ENCODE measurements around the gene ABCC11.

ABCC11 gene

DNA sequence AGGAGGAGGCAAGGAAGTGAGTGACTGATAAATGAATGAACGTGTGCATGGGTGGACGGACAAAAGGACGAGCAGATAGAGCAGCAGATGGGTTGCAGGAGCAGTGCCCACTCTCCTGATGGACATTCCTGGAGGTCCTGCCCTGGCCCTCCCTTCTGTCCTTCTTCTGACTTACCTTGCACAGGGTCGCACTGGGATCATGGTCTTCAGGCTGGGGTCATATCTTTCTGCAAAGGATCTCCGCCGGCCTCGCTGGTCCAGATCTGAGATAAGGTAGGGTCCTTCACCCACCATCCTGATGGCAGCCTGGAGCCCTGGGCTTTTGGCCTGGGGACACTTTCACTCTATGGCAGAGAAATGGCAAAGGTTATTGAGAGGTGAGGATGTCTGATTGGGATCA, 101.2 kb downstream of the ABCC11 start:
- H3K36me3 ChIP-seq (ENCODE audit: insufficient read depth, low read length), result no peaks in the 10 kb centered on the region
- no peaks in the 10 kb centered on the region for H3K9me3 ChIP-seq (ENCODE audit: low read depth, low read length)
- DNase-seq (ENCODE audit: low read depth, low spot score), result no peak
- no peak overlapping the region for H3K4me3 ChIP-seq
- H3K27ac ChIP-seq, result no peak overlapping the region
- no peak overlapping the region for H3K9ac ChIP-seq (ENCODE audit: insufficient read length)
- TF ChIP-seq EZH2 (IDR thresholded peaks at IDR 0.05), result no peak
- no peak for TF ChIP-seq FOXP2 (optimal IDR thresholded peaks at IDR 0.05; ENCODE audit: control extremely low read depth, extremely low read length, insufficient read depth)
- no peak for TF ChIP-seq POLR2AphosphoS5 (IDR thresholded peaks at IDR 0.05; ENCODE audit: borderline replicate concordance, low read depth, low read length)

DNA sequence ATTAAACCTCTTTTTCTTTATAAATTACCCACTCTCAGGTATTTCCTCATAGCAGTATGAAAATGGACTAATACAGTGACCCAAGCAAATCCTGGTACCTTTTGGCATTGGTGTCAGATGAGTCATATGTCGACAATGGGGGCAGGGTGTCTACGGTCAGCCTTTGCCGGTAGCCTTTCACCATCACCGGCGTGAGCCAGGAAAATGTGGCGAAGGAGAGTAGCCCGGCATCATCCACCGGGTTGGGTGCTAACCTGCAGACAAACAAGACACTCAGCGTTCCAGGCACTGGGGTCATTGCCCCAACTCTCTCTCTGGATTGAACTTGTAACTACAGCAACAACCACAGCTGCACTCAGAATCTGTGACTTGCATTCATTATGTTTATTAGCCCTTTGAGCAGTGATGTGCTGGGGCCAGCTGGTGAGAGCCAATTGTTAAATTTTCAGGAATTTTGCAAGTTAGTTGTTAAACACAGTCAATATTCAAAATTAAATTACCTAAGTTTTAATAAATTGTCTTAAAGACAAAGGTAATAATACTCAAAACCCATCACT, 103.4 kb downstream of the ABCC11 start:
- Histone ChIP-seq H3K4me3 (no peak overlapping the region), H3K27ac (no peak overlapping the region), H3K9me3 (ENCODE audit: low read depth, low read length) (no peaks in the 10 kb centered on the region), H3K9ac (ENCODE audit: insufficient read length) (no peak overlapping the region), H3K36me3 (ENCODE audit: insufficient read depth, low read length) (no peaks in the 10 kb centered on the region)
- DNase-seq (ENCODE audit: low read depth, low spot score), result no peak
- TF ChIP-seq POLR2AphosphoS5 (IDR thresholded peaks at IDR 0.05; ENCODE audit: borderline replicate concordance, low read depth, low read length), result no peak
- TF ChIP-seq EZH2 (IDR thresholded peaks at IDR 0.05), result no peak
- TF ChIP-seq FOXP2 (optimal IDR thresholded peaks at IDR 0.05; ENCODE audit: control extremely low read depth, extremely low read length, insufficient read depth), result no peak

DNA sequence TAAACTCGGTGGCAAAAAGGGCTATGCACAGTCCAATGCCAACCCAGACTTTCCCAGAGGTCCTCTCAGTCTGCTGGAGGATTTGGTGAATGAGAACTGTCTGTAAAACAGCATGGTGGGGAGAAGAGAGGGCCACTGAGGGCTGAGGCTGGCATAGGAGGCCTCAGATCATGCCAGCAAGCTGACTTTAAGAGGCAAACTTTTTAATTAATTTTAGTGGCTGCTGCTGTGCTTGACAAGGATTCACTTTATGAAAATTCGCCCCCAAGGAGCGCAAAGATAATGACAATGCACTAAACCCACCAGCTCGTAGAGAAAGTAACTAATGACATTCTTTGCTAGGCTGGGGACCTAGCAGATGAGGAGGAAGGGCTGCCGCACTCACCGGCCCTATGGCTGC, 106.5 kb downstream of the ABCC11 start:
- H3K27ac ChIP-seq, result no peak overlapping the region
- no peaks in the 10 kb centered on the region for H3K36me3 ChIP-seq (ENCODE audit: insufficient read depth, low read length)
- TF ChIP-seq EZH2 (IDR thresholded peaks at IDR 0.05) (no peak), POLR2AphosphoS5 (IDR thresholded peaks at IDR 0.05; ENCODE audit: borderline replicate concordance, low read depth, low read length) (no peak), FOXP2 (optimal IDR thresholded peaks at IDR 0.05; ENCODE audit: control extremely low read depth, extremely low read length, insufficient read depth) (no peak)
- no peak for DNase-seq (ENCODE audit: low read depth, low spot score)
- H3K9ac ChIP-seq (ENCODE audit: insufficient read length), result no peak overlapping the region
- no peak overlapping the region for H3K4me3 ChIP-seq
- no peaks in the 10 kb centered on the region for H3K9me3 ChIP-seq (ENCODE audit: low read depth, low read length)

DNA sequence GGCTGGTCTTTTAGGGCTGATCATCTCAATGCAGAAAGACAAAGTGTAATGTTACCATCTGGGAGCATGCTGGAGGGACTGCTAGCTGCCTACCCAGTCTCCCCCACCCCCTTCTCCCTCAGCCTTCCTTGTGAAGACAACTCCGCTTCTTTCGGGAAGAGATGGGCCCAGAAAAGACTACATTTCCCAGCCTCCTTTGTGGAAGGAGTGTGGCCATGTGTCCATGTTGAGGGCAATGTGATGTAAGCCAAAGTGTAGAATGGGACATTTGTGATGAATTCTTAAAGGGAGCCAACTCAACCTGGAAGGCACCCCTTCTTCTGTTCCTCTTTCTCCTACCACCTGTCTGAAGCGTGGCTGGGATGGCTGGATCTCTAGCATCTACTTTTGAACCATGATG, 107.8 kb downstream of the ABCC11 start:
- Histone ChIP-seq H3K9me3 (ENCODE audit: low read depth, low read length) (no peaks in the 10 kb centered on the region), H3K27ac (no peak overlapping the region), H3K9ac (ENCODE audit: insufficient read length) (no peak overlapping the region), H3K4me3 (no peak overlapping the region), H3K36me3 (ENCODE audit: insufficient read depth, low read length) (no peaks in the 10 kb centered on the region)
- TF ChIP-seq EZH2 (IDR thresholded peaks at IDR 0.05) (no peak), FOXP2 (optimal IDR thresholded peaks at IDR 0.05; ENCODE audit: control extremely low read depth, extremely low read length, insufficient read depth) (no peak), POLR2AphosphoS5 (IDR thresholded peaks at IDR 0.05; ENCODE audit: borderline replicate concordance, low read depth, low read length) (no peak)
- no peak for DNase-seq (ENCODE audit: low read depth, low spot score)

DNA sequence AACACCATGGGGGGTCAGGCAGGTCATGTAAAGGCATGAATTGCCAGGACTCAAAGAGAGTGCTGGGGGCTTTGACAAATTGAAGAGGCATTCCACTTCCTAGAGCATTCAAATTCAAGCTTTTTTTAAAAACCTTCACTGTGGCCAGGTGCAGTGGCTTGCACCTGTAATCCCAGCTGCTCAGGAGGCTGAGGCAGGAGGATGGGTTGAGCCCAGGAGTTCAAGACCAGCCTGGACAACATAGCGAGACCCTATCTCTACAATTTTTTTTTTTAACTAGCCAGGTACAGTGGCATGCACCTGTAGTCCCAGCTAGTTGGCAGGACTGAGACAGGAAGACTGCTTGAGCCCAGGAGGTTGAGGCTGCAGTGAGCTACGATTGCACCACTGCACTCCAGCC, 108.8 kb downstream of the ABCC11 start:
- DNase-seq (ENCODE audit: low read depth, low spot score), result no peak
- Histone ChIP-seq H3K4me3 (no peak overlapping the region), H3K9me3 (ENCODE audit: low read depth, low read length) (no peaks in the 10 kb centered on the region), H3K36me3 (ENCODE audit: insufficient read depth, low read length) (no peaks in the 10 kb centered on the region), H3K27ac (no peak overlapping the region), H3K9ac (ENCODE audit: insufficient read length) (no peak overlapping the region)
- TF ChIP-seq POLR2AphosphoS5 (IDR thresholded peaks at IDR 0.05; ENCODE audit: borderline replicate concordance, low read depth, low read length) (no peak), FOXP2 (optimal IDR thresholded peaks at IDR 0.05; ENCODE audit: control extremely low read depth, extremely low read length, insufficient read depth) (no peak), EZH2 (IDR thresholded peaks at IDR 0.05) (no peak)

DNA sequence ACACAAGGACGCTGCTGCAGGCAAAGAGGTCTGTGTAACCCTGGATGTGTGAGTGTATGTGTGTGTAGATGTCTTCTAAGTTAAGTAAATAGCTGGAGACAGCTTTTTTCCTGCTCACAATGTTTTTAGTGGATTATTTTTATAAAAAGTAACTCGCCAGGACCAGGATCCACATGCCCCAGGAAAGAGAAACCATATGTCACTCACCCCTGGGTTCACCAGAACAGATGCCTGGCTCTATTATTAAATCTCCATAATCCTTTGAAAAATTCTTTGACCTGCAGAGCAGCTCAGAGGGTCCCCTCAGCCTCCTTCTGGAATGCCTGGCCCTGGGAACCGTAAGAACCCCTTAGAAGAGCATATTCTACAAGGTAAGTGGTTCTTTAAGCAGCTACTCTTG, 109.5 kb downstream of the ABCC11 start:
- TF ChIP-seq POLR2AphosphoS5 (IDR thresholded peaks at IDR 0.05; ENCODE audit: borderline replicate concordance, low read depth, low read length), result no peak
- no peak for TF ChIP-seq EZH2 (IDR thresholded peaks at IDR 0.05)
- TF ChIP-seq FOXP2 (optimal IDR thresholded peaks at IDR 0.05; ENCODE audit: control extremely low read depth, extremely low read length, insufficient read depth), result no peak
- H3K9me3 ChIP-seq (ENCODE audit: low read depth, low read length), result no peaks in the 10 kb centered on the region
- no peak for DNase-seq (ENCODE audit: low read depth, low spot score)
- no peak overlapping the region for H3K9ac ChIP-seq (ENCODE audit: insufficient read length)
- no peak overlapping the region for H3K27ac ChIP-seq
- no peaks in the 10 kb centered on the region for H3K36me3 ChIP-seq (ENCODE audit: insufficient read depth, low read length)
- H3K4me3 ChIP-seq, result no peak overlapping the region

DNA sequence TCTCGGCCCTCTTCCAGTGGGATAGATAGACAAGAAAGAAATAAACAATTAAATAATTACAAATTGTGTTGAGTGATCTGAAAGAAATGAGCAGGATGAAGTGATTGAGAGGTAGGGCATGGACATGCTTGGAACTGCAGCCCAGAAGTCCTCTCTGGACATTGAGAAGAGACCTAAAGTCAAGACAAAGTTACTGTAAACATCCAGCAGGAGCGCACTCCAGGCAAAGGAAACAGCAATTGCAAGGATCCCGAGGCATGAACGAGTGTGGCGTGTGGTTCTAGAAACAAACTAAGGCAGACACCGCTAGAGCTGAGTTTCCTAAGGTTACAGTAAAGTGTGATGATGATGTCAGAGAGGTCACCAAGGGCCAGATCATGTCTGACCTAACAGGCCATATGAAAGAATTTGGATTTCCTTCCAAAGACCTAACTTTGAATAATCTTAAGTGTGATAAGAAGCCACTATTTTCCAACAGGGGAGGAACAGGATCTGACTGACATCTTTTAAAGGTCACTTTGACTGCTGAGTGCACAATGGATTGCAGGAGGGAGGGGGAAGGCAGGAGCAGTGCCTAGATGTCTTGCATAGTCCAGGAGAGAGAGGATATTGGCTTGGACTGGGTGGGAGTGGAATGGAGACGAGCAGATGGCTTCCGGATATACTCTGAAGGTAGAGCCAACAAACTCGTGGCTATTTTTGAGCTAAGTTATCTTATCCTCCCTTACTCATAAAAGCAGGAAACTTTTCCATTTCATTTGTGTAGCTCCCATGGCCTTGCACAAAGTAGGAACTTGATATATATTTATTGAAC, 110.6 kb downstream of the ABCC11 start:
- DNase-seq (ENCODE audit: low read depth, low spot score), result no peak
- TF ChIP-seq FOXP2 (optimal IDR thresholded peaks at IDR 0.05; ENCODE audit: control extremely low read depth, extremely low read length, insufficient read depth), result no peak
- TF ChIP-seq EZH2 (IDR thresholded peaks at IDR 0.05), result no peak
- TF ChIP-seq POLR2AphosphoS5 (IDR thresholded peaks at IDR 0.05; ENCODE audit: borderline replicate concordance, low read depth, low read length), result no peak
- Histone ChIP-seq H3K4me3 (no peak overlapping the region), H3K9ac (ENCODE audit: insufficient read length) (no peak overlapping the region), H3K27ac (no peak overlapping the region), H3K36me3 (ENCODE audit: insufficient read depth, low read length) (no peaks in the 10 kb centered on the region), H3K9me3 (ENCODE audit: low read depth, low read length) (no peaks in the 10 kb centered on the region)

DNA sequence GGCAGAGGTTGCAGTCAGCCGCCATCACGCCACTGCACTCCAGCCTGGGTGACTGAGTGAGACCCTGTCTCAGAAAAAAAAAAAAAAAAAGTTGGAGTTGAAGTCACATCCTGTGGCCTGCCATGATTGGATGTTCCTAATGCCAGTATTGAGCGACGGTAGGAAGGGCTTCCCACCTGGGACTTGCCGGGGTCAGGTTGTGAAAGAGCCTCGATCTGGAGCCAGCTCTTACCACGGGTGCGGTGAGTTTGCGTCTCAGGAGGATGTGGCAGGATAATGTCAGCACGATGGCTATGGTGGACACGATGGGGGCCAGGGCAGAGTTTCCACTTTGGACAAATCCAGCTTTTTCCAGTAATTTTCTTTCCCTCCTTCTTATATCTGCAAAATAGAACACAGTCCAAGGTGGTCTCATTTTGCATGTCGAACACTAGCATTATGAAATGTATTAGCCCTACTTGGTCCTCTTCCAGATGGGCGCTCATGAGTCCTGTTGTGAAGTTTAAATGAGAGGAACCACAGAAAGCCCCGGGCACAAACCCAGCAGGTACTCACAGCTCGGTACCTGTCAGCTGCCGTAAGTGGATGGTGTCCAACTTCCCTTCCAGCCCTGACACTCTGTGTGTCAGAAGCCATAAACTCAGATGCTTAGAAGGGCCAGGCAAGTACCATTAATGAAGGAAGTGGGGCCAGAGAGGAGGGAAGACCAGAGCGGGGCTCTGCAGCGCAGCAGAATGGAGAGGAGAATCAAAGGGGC, 113.7 kb downstream of the ABCC11 start:
- H3K27ac ChIP-seq, result no peak overlapping the region
- TF ChIP-seq POLR2AphosphoS5 (IDR thresholded peaks at IDR 0.05; ENCODE audit: borderline replicate concordance, low read depth, low read length) (no peak), FOXP2 (optimal IDR thresholded peaks at IDR 0.05; ENCODE audit: control extremely low read depth, extremely low read length, insufficient read depth) (no peak), EZH2 (IDR thresholded peaks at IDR 0.05) (no peak)
- no peak overlapping the region for H3K9ac ChIP-seq (ENCODE audit: insufficient read length)
- H3K9me3 ChIP-seq (ENCODE audit: low read depth, low read length), result no peaks in the 10 kb centered on the region
- DNase-seq (ENCODE audit: low read depth, low spot score), result no peak
- no peaks in the 10 kb centered on the region for H3K36me3 ChIP-seq (ENCODE audit: insufficient read depth, low read length)
- H3K4me3 ChIP-seq, result no peak overlapping the region
